Measurements from ENCODE around the gene GP1BB. TPM values are rescaled to one million over a fixed set of nuclear protein-coding genes. Genes with fewer than 3 reads are reported as not detected.

Gene GP1BB
- total RNA-seq, 4 donors from 2014 or later: 1.5 to 6.6 (median 3.1) TPM

GRCh38 chr22:19731361-19732135 is 8.2 kb downstream of the GP1BB start:
- intact Hi-C loops (cut with DNase I): loop anchor here (2.0 kb wide), 1 partner anchor 179 kb away; no protein-coding TSS in a partner anchor
- Histone ChIP-seq H3K27me3 (no peaks in the 10 kb centered on the region), H3K4me3 (replicated peaks in 1 of 3) (no peak overlapping the region), H3K4me1 (peaks cover 0 to 10% of the 10 kb centered on the region in 2 donors), H3K9me3 (no peaks in the 10 kb centered on the region), H3K36me3 (no peaks in the 10 kb centered on the region), H3K27ac (no peak overlapping the region)
- 83 to 92% methylated on average over 6 to 14 of the region's 21 CpGs for WGBS, 2 donors
- DNase-seq: no peak
- TF ChIP-seq, protein P1, sequence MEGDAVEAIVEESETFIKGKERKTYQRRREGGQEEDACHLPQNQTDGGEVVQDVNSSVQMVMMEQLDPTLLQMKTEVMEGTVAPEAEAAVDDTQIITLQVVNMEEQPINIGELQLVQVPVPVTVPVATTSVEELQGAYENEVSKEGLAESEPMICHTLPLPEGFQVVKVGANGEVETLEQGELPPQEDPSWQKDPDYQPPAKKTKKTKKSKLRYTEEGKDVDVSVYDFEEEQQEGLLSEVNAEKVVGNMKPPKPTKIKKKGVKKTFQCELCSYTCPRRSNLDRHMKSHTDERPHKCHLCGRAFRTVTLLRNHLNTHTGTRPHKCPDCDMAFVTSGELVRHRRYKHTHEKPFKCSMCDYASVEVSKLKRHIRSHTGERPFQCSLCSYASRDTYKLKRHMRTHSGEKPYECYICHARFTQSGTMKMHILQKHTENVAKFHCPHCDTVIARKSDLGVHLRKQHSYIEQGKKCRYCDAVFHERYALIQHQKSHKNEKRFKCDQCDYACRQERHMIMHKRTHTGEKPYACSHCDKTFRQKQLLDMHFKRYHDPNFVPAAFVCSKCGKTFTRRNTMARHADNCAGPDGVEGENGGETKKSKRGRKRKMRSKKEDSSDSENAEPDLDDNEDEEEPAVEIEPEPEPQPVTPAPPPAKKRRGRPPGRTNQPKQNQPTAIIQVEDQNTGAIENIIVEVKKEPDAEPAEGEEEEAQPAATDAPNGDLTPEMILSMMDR (IDR thresholded peaks at IDR 0.05): no peak
- no peak for TF ChIP-seq POLR2A (IDR thresholded peaks at IDR 0.05)

- no peak for DNase-seq
- H3K4me1 ChIP-seq: peaks cover 0 to 10% of the 10 kb centered on the region in 2 donors
- TF ChIP-seq, protein P1 (IDR thresholded peaks at IDR 0.05): no peak
- TF ChIP-seq POLR2A (IDR thresholded peaks at IDR 0.05): no peak
- 89 to 95% methylated on average over 5 to 10 of the region's 10 CpGs for WGBS, 2 donors
- no peaks in the 10 kb centered on the region for H3K9me3 ChIP-seq
- no peaks in the 10 kb centered on the region for H3K27me3 ChIP-seq
- no peak overlapping the region for H3K27ac ChIP-seq
- H3K36me3 ChIP-seq: no peaks in the 10 kb centered on the region
- no peak overlapping the region for H3K4me3 ChIP-seq (replicated peaks in 1 of 3)
- intact Hi-C loops (cut with DNase I): no loop called here
These were observed 9.2 kb downstream of the GP1BB start for GRCh38 chr22:19732403-19733113.

DNA sequence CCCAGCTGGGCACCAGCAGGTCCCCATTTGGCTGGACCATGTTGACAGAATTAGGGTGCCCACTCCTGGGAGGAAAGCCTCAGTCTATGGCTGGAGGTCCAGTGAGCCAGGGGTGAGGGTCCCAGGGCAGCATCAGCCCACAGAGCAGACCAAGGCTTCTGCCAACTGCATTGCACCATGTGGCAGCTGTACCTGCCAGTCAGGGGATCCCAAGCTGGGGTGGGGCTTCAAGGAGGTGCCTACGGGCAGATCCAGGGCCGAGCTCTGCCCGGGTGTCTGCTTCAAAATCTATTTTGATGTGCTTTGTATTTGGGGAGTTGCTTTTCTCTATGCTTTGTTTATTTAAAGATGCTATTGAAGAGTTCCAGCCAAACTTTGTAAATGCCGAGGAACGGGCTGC is 10.4 kb downstream of the GP1BB start:
- intact Hi-C loops (cut with DNase I): no loop called here
- no peak for DNase-seq
- TF ChIP-seq, protein P1 (IDR thresholded peaks at IDR 0.05): no peak
- TF ChIP-seq POLR2A (IDR thresholded peaks at IDR 0.05): no peak
- no peak overlapping the region for H3K27ac ChIP-seq
- 84 to 92% methylated on average over 3 to 5 of the region's 5 CpGs for WGBS, 2 donors
- H3K4me1 ChIP-seq: peaks cover 0 to 10% of the 10 kb centered on the region in 2 donors
- H3K9me3 ChIP-seq: no peaks in the 10 kb centered on the region
- no peaks in the 10 kb centered on the region for H3K27me3 ChIP-seq
- no peak overlapping the region for H3K4me3 ChIP-seq (replicated peaks in 1 of 3)
- no peaks in the 10 kb centered on the region for H3K36me3 ChIP-seq

DNA sequence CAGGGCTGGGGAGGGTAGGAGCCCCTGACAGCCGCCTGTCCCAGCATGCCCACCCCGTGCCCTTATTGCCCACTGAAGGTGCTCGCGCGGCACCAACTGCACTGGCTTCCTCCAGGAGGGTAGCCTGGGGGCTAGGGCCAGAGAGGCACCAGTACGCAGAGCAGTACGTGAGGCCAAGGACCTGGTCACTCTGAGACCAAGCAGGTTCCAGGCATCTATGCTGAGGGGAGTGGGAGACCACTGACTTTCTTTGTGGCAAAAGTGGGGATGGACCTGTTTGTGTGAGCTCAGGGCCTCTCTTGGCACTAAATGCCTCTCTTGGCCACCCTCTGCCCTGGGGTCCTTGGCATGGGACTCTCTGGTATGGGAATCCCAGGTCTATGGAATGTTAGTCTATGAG is 10.8 kb downstream of the GP1BB start:
- H3K9me3 ChIP-seq: no peaks in the 10 kb centered on the region
- intact Hi-C loops (cut with DNase I): no loop called here
- no peak for TF ChIP-seq POLR2A (IDR thresholded peaks at IDR 0.05)
- TF ChIP-seq, protein P1 (IDR thresholded peaks at IDR 0.05): no peak
- H3K27ac ChIP-seq: no peak overlapping the region
- no peaks in the 10 kb centered on the region for H3K27me3 ChIP-seq
- no peak for DNase-seq
- H3K4me1 ChIP-seq: peaks cover 0 to 10% of the 10 kb centered on the region in 2 donors
- no peak overlapping the region for H3K4me3 ChIP-seq (replicated peaks in 1 of 3)
- WGBS, 2 donors: 88 to 93% methylated on average over 5 to 6 of the region's 7 CpGs
- no peaks in the 10 kb centered on the region for H3K36me3 ChIP-seq
